A549 (cell line): Measurements from ENCODE around the gene ITPRID2.

ENCODE experiments used
- CHD2 ChIP-seq: fragments of 150-350 bp; IDR thresholded peaks from 2 replicates; pipeline ENCODE4 v1.6.1; 2014; ENCODE audit warnings: low read length; ENCODE audit not compliant: partially characterized antibody
- CTCF ChIP-seq: fragments of >200 bp; sonication (Bioruptor Twin); formaldehyde crosslinking; IDR thresholded peaks from 3 replicates; pipeline ENCODE4 v1.5.1; 2016
- JUNB ChIP-seq: fragments of >200 bp; sonication (Bioruptor Twin); formaldehyde crosslinking; IDR thresholded peaks from 2 replicates; pipeline ENCODE4 v1.6.1; 2016
- PBX3 ChIP-seq: IDR thresholded peaks from 2 replicates; pipeline ENCODE4 v1.6.1; 2012
- PHF8 ChIP-seq: fragments of 200-600 bp; sonication (generic); IDR thresholded peaks from 2 replicates; pipeline ENCODE4 v1.6.1; 2016; ENCODE audit warnings: low read depth, mild to moderate bottlenecking, antibody characterized with exemption, moderate library complexity, borderline replicate concordance
- POLR2A ChIP-seq: IDR thresholded peaks from 2 replicates; pipeline ENCODE4 v1.6.1; 2012; ENCODE audit warnings: mild to moderate bottlenecking, low read length
- REST ChIP-seq: fragments of 200-600 bp; sonication (generic); IDR thresholded peaks from 2 replicates; pipeline ENCODE4 v1.6.1; 2016; ENCODE audit warnings: antibody characterized with exemption, mild to moderate bottlenecking, moderate library complexity
- SMC3 ChIP-seq: fragments of >200 bp; sonication (Bioruptor Twin); formaldehyde crosslinking; IDR thresholded peaks from 3 replicates; pipeline ENCODE4 v1.6.1; 2018; ENCODE audit warnings: inconsistent platforms
- SREBF2 ChIP-seq: fragments of 450-650 bp; IDR thresholded peaks from 2 replicates; pipeline ENCODE4 v1.6.1; 2014; ENCODE audit warnings: mild to moderate bottlenecking, moderate library complexity
- TP53 ChIP-seq: fragments of 250-450 bp; sonication (Bioruptor Pico); IDR thresholded peaks from 2 replicates; pipeline ENCODE4 v1.5.0; 2021; ENCODE audit warnings: mild to moderate bottlenecking, moderate library complexity

GRCh38 chr2:181853696-181854095 lies 37.8 kb upstream of the ITPRID2 start:
- no peak for TF ChIP-seq PBX3
- no peak for TF ChIP-seq CTCF
- TF ChIP-seq SMC3, result no peak
- TF ChIP-seq JUNB, result no peak
- TF ChIP-seq SREBF2, result no peak
- no peak for TF ChIP-seq REST
- TF ChIP-seq POLR2A, result no peak
- TF ChIP-seq CHD2, result no peak
- no peak for TF ChIP-seq PHF8
- TF ChIP-seq TP53 (CRISPR knock-in tag), result no peak
